ENCODE data around the gene MTRF1. TPM values are rescaled to one million over a fixed set of nuclear protein-coding genes. Genes with fewer than 3 reads are reported as not detected.
A peak's percentile ranks its signal among the peaks of the same experiment; 100 is the strongest.

Gene MTRF1
- total and polyA plus RNA-seq, 2 of the 4 experiments (the other 2 are of a cell fraction): 9.7 to 12.4 TPM

GRCh38 chr13:41313117-41313516 lies 49.7 kb upstream of the MTRF1 start (continued):
- TF ChIP-seq CHD1 (IDR thresholded peaks at IDR 0.05; ENCODE audit: low read depth, low read length) (no peak), ELK1 (IDR thresholded peaks at IDR 0.05; ENCODE audit: borderline replicate concordance, low read depth, low read length) (no peak), MAFK (IDR thresholded peaks at IDR 0.05; ENCODE audit: low read depth, low read length) (no peak)

DNA sequence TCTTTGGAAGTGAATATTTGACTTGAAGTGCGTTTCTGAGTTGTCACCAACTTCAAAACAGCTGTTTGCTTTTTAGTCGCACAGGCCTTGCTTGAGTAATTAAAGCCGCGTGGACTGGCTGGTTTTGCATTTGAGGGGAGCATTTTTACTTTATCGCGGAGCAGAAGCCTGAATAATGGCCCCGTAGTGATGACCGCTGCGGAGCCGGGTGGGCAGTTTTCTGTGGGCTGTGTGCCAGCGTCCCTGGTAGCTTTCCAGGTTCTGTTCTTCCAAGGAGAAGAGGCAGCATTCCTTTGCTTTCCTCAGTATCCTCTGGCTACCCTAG lies 48.8 kb upstream of the MTRF1 start:
- Histone ChIP-seq H2BK5ac (ENCODE audit: low read depth, low read length, poor library complexity, severe bottlenecking) (peak overlapping the region; percentile 79), H2AFZ (replicated peaks; ENCODE audit: low read length, poor library complexity) (peak overlapping the region; percentile 96), H2AK9ac (replicated peaks; ENCODE audit: low read depth, low read length, poor library complexity) (peak overlapping the region; percentile 83), H3K9me1 (ENCODE audit: insufficient read depth, low read length) (peaks cover 7% of the 10 kb centered on the region), H3K56ac (ENCODE audit: extremely low read depth, insufficient read depth, low read length) (peak overlapping the region; percentile 75), H3K18ac (ENCODE audit: low read depth, low read length) (peak overlapping the region; percentile 61; the same call in 1 of the 2 replicates), H2BK20ac (ENCODE audit: low read depth, low read length) (no peak overlapping the region), H3K4me1 (ENCODE audit: control insufficient read depth, insufficient read depth, low read length) (peaks cover 8% of the 10 kb centered on the region), H3K9me3 (ENCODE audit: control insufficient read depth, insufficient read depth, low read length) (no peaks in the 10 kb centered on the region), H3K14ac (replicated peaks; ENCODE audit: low read depth, low read length) (peak overlapping the region; percentile 69), H4K5ac (ENCODE audit: low read depth, low read length) (peak overlapping the region; percentile 59; the same call in 1 of the 2 replicates), H3K79me1 (ENCODE audit: low read depth in 1 of 2, low read length in 2 of 2) (peaks cover 0 to 37% of the 10 kb centered on the region in 2 experiments; a peak in 2 of 4 replicates), H3K4me3 (ENCODE audit: insufficient read depth, low read depth, low read length) (peak overlapping the region; percentile 87), H4K91ac (ENCODE audit: insufficient read depth, low read depth, low read length) (peak overlapping the region; percentile 53; the same call in 1 of the 2 replicates), H3K27me3 (ENCODE audit: control insufficient read depth, insufficient read depth, low read length) (no peaks in the 10 kb centered on the region), H3K36me3 (ENCODE audit: control insufficient read depth, insufficient read depth, low read length) (no peaks in the 10 kb centered on the region; the same call in 1 of the 2 replicates), H4K20me1 (ENCODE audit: insufficient read depth, low read length) (peaks cover 31% of the 10 kb centered on the region), H3K23ac (ENCODE audit: low read depth, low read length) (peak overlapping the region; percentile 92), H4K8ac (ENCODE audit: low read depth in 2 of 2, low read length in 2 of 2) (peak overlapping the region; percentile 54 to 55; a peak in 2 of 4 replicates), H2BK120ac (ENCODE audit: low read depth, low read length) (0 out of 2 replicates have a peak overlapping the region, but pooled peaks have one; percentile 1), H3K27ac (ENCODE audit: insufficient read depth, low read length) (peak overlapping the region; percentile 91), H2AK5ac (ENCODE audit: low read depth, low read length) (no peak overlapping the region), H3K4me2 (ENCODE audit: low read depth, low read length) (peak overlapping the region; percentile 96), H3K4ac (ENCODE audit: low read depth, low read length) (peak overlapping the region; percentile 49), H3K9ac (ENCODE audit: low read depth, low read length) (peak overlapping the region; percentile 99), H2BK15ac (ENCODE audit: low read depth, low read length) (no peak overlapping the region)
- intact Hi-C loops (cut with micrococcal nuclease) (loop anchor here (5.0 kb wide), 1 partner anchor 250 kb away; the partner anchor contains the start of gene WBP4), in situ Hi-C loops (cut with MboI; ENCODE audit: low sequenced_read_pairs) (loop anchor here (25.0 kb wide), 1 partner anchor 225 kb away; no protein-coding TSS in a partner anchor), dilution Hi-C loops (cut with HindIII; ENCODE audit: low sequenced_read_pairs, unreplicated experiment) (no loop called here)
- peak; percentile 13 for ATAC-seq (ENCODE audit: low read depth)
- 0% methylated on average over 4 of the region's 11 CpGs; no CpG with 5 or more reads in 1 of the 2 experiments for WGBS, 2 experiments (ENCODE audit: extremely low coverage in 2 of 2, insufficient read length in 1 of 2)
- ChIA-PET POLR2A (ENCODE audit: unreplicated experiment) (no interaction called here), CTCF (no interaction called here)
- peak; percentile 43 for DNase-seq
- TF ChIP-seq RCOR1 (IDR thresholded peaks at IDR 0.05; ENCODE audit: insufficient replicate concordance, low read length) (no peak), MXI1 (IDR thresholded peaks at IDR 0.05; ENCODE audit: borderline replicate concordance, low read depth, low read length) (0 out of 2 replicates have a peak, but pooled peaks have one; percentile 8), ELK1 (IDR thresholded peaks at IDR 0.05; ENCODE audit: borderline replicate concordance, low read depth, low read length) (no peak), SMC3 (IDR thresholded peaks at IDR 0.05; ENCODE audit: low read depth, low read length) (no peak)
- TF ChIP-seq, protein P1, sequence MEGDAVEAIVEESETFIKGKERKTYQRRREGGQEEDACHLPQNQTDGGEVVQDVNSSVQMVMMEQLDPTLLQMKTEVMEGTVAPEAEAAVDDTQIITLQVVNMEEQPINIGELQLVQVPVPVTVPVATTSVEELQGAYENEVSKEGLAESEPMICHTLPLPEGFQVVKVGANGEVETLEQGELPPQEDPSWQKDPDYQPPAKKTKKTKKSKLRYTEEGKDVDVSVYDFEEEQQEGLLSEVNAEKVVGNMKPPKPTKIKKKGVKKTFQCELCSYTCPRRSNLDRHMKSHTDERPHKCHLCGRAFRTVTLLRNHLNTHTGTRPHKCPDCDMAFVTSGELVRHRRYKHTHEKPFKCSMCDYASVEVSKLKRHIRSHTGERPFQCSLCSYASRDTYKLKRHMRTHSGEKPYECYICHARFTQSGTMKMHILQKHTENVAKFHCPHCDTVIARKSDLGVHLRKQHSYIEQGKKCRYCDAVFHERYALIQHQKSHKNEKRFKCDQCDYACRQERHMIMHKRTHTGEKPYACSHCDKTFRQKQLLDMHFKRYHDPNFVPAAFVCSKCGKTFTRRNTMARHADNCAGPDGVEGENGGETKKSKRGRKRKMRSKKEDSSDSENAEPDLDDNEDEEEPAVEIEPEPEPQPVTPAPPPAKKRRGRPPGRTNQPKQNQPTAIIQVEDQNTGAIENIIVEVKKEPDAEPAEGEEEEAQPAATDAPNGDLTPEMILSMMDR (conservative IDR thresholded peaks at IDR 0.05; ENCODE audit: low read depth, low read length): no peak
- BruUV-seq (replicated peaks): no TSS peak

Measured in IMR-90 (cell line).